Endothelial cell of coronary artery (primary cell): ENCODE data around the gene RMND1. TPM values are rescaled to one million over a fixed set of nuclear protein-coding genes. Genes with fewer than 3 reads are reported as not detected.

Experiments used
- total RNA-seq: library from RNA; depleted of rRNA; stranded (reverse); fragments of >200 nt; gene quantifications from 2 replicates; pipeline ENCODE4 v1.2.3, GENCODE V29; 2014

The RMND1 gene
- 23.8 and 27.3 TPM in 2 replicates for total RNA-seq

DNA sequence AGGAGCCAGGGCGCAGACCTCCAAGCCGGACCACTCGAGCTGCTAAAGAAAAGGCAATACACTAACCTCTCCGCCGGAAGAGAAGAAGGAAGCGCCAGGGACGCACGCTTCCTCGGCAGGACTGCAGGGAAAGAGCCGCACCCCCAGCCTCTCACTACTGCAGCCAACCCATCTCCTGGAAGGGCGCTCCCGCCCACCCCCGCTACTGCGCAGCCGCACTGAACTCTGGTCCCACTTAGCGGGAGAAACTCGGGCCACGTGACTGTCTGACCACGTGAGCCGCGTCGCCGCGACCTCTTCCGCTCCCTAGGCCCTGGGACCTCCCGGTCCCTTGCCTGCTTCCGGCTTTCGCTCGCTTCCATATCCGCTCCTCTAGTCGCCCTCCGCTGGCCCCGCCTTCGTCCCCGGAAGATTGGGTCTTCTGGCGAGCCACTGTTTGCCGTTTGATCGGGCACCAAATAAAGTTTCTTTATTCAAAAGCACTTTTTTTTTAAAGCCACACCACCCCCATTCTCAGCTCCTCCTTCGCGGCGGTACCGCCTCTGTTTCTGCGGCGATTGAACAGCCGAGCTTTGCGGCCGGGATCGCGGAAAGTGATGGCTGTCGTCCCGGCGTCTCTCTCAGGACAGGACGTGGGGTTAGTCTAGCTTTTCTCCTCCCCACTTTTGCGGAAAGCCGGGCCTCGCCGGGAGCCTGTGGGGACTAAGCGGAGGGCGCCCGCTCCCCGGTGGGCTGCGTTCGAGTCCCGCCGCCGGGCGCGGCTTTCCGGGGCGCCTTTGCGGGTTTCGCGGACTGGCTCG is at the start of gene RMND1:
Gene RMND1 (minus strand): TSS at position 177 of the 800 bp plus-strand sequence. CDS start 6,315 bp downstream, outside the sequence.

GRCh38 chr6:151493804-151494234 is 41.9 kb upstream of the RMND1 start, which contains the start of gene CCDC170:
Gene CCDC170, plus strand, starts transcription at chr6:151494017. Its CDS starts 112 bp downstream, at chr6:151494129.

DNA sequence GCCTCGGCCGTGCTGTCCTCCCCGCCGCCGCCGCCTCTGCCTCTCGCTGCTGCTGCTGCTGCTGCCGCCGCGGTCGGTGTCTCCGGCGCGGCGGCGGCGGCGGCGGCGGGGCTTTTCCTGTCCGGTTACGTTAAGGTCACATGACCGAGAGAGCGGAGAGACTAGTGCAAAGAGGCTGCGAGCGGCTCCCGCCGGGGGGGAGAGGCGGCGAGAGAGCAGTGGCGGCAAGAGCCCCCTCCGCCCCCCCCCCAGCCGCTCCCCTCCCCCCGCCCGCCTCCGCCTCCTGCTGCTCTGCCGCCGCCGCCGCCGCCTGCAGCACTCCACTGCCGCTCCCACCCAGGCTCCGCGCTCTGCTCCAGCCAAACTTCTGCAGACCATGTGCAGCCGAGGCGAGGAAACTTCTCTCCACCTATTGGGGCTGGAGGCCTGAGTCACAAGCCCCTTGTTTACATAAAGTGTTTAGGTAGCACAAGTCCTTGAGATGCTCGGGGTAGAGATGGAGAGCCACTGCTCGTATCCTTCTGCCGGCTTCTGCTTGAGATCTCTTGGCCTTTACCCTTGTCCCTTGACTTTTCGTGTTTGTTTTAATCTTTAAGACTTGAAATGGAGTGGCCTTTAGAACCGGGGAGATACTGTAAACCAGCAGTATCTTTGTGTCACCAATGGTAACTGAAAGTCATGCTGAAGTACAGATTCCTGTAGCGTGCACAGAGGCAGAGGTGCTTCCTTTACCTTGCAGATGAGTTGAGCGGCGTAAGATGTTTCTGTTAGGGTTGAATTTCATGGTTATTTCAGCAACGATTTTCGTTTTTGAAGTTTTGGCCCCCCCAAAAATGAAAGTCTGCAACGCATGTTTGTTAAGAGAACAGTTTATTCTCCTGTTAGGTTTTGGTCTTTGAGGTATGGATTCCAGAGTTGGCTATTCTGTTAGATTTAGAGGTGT is 60.2 kb downstream of the RMND1 start, which contains the start of gene ZBTB2:
Gene ZBTB2 (minus strand): TSS at position 89 of the 943 bp plus-strand sequence. CDS start 17,922 bp downstream, outside the sequence.

Other genes starting within 250 kb of the RMND1 start
- gene AKAP12, start 212.2 kb downstream of the RMND1 start, total RNA-seq, result 154 and 226 TPM in 2 replicates
- gene ZBTB2, start 60.6 kb downstream of the RMND1 start, total RNA-seq, result 6.0 and 6.8 TPM in 2 replicates
- 0.09 and 0.27 TPM in 2 replicates for gene CCDC170, start 41.9 kb upstream of the RMND1 start, total RNA-seq